ENCODE measurements around the gene AGBL1. TPM values are rescaled to one million over a fixed set of nuclear protein-coding genes. Genes with fewer than 3 reads are reported as not detected.

Gene AGBL1
- total RNA-seq, 1 experiment from 2014 or later = not detected

DNA sequence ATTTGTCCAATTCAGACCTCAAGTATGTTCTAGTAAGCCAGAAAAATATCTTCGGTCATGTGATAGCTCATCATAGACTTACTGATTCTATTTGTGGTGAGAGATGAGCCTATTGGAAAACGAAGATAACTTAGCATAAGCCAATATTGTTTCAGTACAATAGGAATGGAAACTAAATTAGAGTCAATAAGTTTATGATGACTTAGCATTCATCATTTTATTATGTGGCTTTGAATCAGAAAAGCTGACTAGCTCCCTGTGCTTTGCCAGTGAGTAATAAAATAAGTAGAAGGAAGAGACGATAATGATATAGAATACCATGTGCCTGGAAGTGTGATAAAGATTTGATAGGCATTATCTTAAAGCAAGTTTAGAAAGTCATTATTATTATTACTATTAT lies 605.6 kb downstream of the AGBL1 start:
- no peak overlapping the region for H3K27ac Mint-ChIP-seq (ENCODE audit: unreplicated experiment)
- intact Hi-C loops (cut with micrococcal nuclease; ENCODE audit: unreplicated experiment) = no loop called here
- H3K4me3 ChIP-seq (ENCODE audit: low read depth, low read length) = no peak overlapping the region
- H3K36me3 Mint-ChIP-seq (ENCODE audit: insufficient read depth, unreplicated experiment) = no peaks in the 10 kb centered on the region
- POLR2A ChIA-PET = no interaction called here
- peaks cover 7% of the 10 kb centered on the region for H3K27me3 Mint-ChIP-seq (ENCODE audit: insufficient read depth, unreplicated experiment)
- H3K9me3 Mint-ChIP-seq (ENCODE audit: unreplicated experiment) = no peaks in the 10 kb centered on the region
- H3K4me3 Mint-ChIP-seq (ENCODE audit: unreplicated experiment) = no peak overlapping the region
- no peaks in the 10 kb centered on the region for H3K36me3 ChIP-seq (ENCODE audit: control insufficient read depth, insufficient read depth, low read length)
- CTCF ChIA-PET = no interaction called here
- no peaks in the 10 kb centered on the region for H3K4me1 Mint-ChIP-seq (ENCODE audit: low read depth, unreplicated experiment)
- no peaks in the 10 kb centered on the region for H3K4me1 ChIP-seq
- no peaks in the 10 kb centered on the region for H3K9me3 ChIP-seq
- H3K27me3 ChIP-seq (replicated peaks; ENCODE audit: control insufficient read depth, insufficient read depth, low read length) = no peaks in the 10 kb centered on the region
- DNase-seq = no peak
- BruUV-seq (replicated peaks) = no TSS peak
- TF ChIP-seq, protein P1, sequence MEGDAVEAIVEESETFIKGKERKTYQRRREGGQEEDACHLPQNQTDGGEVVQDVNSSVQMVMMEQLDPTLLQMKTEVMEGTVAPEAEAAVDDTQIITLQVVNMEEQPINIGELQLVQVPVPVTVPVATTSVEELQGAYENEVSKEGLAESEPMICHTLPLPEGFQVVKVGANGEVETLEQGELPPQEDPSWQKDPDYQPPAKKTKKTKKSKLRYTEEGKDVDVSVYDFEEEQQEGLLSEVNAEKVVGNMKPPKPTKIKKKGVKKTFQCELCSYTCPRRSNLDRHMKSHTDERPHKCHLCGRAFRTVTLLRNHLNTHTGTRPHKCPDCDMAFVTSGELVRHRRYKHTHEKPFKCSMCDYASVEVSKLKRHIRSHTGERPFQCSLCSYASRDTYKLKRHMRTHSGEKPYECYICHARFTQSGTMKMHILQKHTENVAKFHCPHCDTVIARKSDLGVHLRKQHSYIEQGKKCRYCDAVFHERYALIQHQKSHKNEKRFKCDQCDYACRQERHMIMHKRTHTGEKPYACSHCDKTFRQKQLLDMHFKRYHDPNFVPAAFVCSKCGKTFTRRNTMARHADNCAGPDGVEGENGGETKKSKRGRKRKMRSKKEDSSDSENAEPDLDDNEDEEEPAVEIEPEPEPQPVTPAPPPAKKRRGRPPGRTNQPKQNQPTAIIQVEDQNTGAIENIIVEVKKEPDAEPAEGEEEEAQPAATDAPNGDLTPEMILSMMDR (IDR thresholded peaks at IDR 0.05; ENCODE audit: insufficient read depth in 1 of 2, low read depth in 1 of 2, low read length in 1 of 2, severe bottlenecking in 1 of 2, unreplicated experiment in 1 of 2) = no peak

DNA sequence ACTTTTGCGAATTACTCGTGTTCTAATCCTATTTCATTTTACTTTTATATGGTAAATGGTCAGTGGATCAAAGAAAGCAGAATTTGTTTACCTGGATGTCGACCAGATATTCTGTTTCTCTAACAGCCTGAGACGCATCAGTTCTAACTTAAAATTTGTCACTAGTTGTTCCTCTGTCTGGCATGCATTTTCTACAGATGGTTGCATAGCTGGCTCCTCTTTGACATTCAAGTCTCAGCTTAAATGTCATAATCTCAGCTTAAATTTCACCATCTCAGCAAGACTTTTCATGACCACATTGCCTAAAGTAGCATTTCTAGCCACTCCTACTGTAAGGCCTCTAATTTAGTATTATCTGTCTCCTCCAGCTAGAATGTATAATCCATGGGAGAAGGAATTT lies 609.3 kb downstream of the AGBL1 start:
- Histone ChIP-seq H3K9me3 (no peaks in the 10 kb centered on the region), H3K27me3 (replicated peaks; ENCODE audit: control insufficient read depth, insufficient read depth, low read length) (no peaks in the 10 kb centered on the region), H3K36me3 (ENCODE audit: control insufficient read depth, insufficient read depth, low read length) (no peaks in the 10 kb centered on the region), H3K4me3 (ENCODE audit: low read depth, low read length) (no peak overlapping the region), H3K4me1 (no peaks in the 10 kb centered on the region)
- TF ChIP-seq, protein P1 (IDR thresholded peaks at IDR 0.05; ENCODE audit: insufficient read depth in 1 of 2, low read depth in 1 of 2, low read length in 1 of 2, severe bottlenecking in 1 of 2, unreplicated experiment in 1 of 2) = no peak
- Mint-ChIP-seq H3K4me3 (ENCODE audit: unreplicated experiment) (no peak overlapping the region), H3K27ac (ENCODE audit: unreplicated experiment) (no peak overlapping the region), H3K4me1 (ENCODE audit: low read depth, unreplicated experiment) (no peaks in the 10 kb centered on the region), H3K27me3 (ENCODE audit: insufficient read depth, unreplicated experiment) (peaks cover 10% of the 10 kb centered on the region), H3K9me3 (ENCODE audit: unreplicated experiment) (no peaks in the 10 kb centered on the region), H3K36me3 (ENCODE audit: insufficient read depth, unreplicated experiment) (no peaks in the 10 kb centered on the region)
- no peak for DNase-seq
- intact Hi-C loops (cut with micrococcal nuclease; ENCODE audit: unreplicated experiment) = no loop called here
- CTCF ChIA-PET = no interaction called here
- BruUV-seq (replicated peaks) = no TSS peak
- POLR2A ChIA-PET = no interaction called here

DNA sequence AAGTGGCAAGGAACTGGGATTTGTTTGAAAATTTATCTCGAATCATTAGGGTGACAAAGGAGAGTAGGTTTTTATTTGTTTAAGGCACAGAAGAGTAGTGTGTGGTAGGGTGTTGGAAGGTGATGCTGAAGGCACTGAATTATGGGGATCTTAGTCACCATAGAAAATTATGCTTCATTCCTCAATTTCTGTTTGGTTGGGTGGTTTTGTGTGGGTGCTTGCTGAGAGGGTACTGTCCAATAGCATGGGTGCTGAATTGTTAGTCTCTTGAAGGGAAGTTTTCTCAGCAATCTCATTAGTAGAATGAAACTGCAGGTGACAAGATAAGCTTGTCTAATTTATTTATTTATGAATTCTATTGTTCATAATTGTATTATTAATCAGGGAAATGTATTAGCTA lies 610.9 kb downstream of the AGBL1 start:
- H3K36me3 ChIP-seq (ENCODE audit: control insufficient read depth, insufficient read depth, low read length) = no peaks in the 10 kb centered on the region
- POLR2A ChIA-PET = no interaction called here
- H3K9me3 ChIP-seq = no peaks in the 10 kb centered on the region
- no peaks in the 10 kb centered on the region for H3K4me1 ChIP-seq
- Mint-ChIP-seq H3K4me3 (ENCODE audit: unreplicated experiment) (no peak overlapping the region), H3K4me1 (ENCODE audit: low read depth, unreplicated experiment) (no peaks in the 10 kb centered on the region), H3K27ac (ENCODE audit: unreplicated experiment) (no peak overlapping the region), H3K27me3 (ENCODE audit: insufficient read depth, unreplicated experiment) (peaks cover 10% of the 10 kb centered on the region), H3K36me3 (ENCODE audit: insufficient read depth, unreplicated experiment) (no peaks in the 10 kb centered on the region), H3K9me3 (ENCODE audit: unreplicated experiment) (no peaks in the 10 kb centered on the region)
- intact Hi-C loops (cut with micrococcal nuclease; ENCODE audit: unreplicated experiment) = no loop called here
- no TSS peak for BruUV-seq (replicated peaks)
- no peaks in the 10 kb centered on the region for H3K27me3 ChIP-seq (replicated peaks; ENCODE audit: control insufficient read depth, insufficient read depth, low read length)
- DNase-seq = peak in 1 of 2 experiments; percentile 3
- no peak overlapping the region for H3K4me3 ChIP-seq (ENCODE audit: low read depth, low read length)
- TF ChIP-seq, protein P1 (IDR thresholded peaks at IDR 0.05; ENCODE audit: insufficient read depth in 1 of 2, low read depth in 1 of 2, low read length in 1 of 2, severe bottlenecking in 1 of 2, unreplicated experiment in 1 of 2) = no peak
- CTCF ChIA-PET = interaction anchor here (0.6 to 1.0 kb wide), 4 partner anchors 11 to 636 kb away, joined by 3 to 4 read pairs (median 4); no protein-coding TSS in a partner anchor
